Midbrain (tissue), 1 donor: Measurements from ENCODE around the gene SVBP.
"Not testable (repeated sequence)": the region's sequence is repeated elsewhere in the genome, so short reads cannot be mapped to it uniquely, and the experiment has no call there.

Experiments
- DNase-seq: peaks from one replicate; lab custom pipeline; 2025; lab: John Stamatoyannopoulos, UW

Gene SVBP

DNA sequence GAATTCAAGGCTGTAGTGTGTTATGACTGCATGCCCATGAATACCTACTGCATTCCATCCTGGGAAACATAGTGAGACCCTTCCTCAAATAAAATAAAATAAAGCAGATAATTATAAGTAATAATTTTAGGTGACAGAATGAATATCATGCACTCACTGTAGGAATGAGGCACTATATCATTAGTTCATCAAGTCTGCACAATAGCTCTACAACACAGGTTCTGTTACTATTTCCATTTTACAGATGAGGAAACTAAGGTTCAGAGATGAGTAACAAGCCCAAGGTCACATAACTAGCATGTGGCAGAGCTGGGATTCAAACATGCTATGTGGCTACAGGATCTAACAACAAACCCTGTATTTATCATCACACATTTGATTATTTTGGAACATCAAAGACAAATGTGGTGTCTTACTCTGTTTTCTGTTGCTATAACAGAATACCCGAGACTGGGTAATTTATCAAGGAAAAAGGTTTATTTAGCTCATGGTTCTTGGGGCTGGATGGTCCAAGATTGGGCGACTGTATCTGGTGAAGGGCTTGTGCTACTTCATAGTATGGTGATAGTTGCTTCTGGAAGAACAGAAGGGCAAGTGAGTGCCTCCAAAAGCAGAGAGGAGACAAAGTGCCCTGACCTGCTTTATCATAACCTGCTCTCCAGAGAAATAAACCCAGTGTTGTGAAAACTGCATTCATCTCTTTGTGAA, 24.4 kb upstream of the SVBP start:
- DNase-seq: no peak

DNA sequence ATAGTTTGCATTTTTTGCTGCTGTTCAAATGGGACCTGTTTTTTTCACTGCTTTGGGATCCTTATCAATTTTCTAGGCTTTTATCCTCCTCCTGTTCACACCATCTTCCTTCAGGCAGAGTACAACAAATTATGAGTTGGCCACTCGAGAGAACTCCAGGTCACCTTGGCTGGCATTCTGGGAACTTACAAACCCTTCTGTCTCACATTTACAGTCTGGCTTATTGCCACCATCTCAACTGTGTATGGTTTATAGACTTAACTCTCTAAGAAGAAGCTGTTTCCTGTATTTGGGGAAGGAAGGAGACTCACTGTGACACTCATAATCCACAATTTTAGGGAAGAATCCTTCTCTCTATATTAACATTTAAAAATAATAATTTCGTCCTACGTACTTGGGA, 23.8 kb upstream of the SVBP start:
- no peak for DNase-seq

DNA sequence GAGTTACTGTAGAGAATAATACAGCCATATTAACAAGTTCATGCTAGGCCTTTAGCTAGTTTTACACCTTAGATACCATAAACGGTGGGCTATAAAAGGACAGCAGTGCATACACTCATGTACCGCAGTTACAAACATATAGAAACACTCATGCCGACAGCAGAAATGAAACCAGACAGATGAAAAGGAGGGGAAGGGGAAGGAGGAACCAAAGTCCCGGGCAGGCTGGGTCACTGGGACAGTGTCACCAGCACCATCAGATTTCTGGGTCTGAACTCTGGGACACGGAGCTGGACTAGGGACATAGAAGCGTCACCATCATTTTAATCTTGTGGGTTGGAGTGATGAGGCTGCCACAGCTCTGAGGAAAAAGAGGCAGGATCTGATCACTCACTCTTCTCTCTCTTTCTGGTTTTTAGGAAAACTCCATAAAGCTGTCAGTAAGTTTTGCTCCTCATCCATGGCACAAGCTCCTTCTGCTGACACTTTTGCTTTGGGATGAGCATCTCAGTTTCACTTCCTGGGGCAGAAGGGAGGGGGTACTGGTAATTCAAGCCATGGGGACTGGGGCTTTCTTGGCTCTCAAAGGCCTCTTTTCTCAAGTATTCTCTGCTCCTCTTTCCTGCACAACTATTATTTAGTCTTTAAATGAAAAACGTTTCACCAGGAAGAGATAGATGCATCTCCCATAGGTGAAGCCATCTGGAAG, 21.4 kb upstream of the SVBP start:
- peak; percentile 14 for DNase-seq

DNA sequence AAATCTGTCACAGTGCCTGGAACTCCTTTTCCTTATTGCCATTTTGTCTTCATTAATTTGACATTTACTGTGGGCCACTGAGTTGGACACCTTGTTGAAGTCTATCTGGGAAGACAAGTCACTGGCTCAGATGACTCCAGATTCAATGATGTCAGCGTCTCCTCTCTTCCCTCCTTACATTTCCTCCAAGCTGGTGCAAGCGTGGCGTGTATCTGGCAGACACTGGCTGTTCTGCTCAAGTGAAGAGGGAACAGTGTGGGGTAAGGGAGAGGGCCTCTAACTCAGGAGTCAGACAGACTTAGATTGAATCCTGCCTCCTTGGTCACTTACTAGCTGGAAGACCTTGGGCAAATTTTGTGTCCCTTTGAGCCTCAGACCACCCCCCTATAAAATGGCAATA, 20.5 kb upstream of the SVBP start:
- DNase-seq: peak; percentile 9

DNA sequence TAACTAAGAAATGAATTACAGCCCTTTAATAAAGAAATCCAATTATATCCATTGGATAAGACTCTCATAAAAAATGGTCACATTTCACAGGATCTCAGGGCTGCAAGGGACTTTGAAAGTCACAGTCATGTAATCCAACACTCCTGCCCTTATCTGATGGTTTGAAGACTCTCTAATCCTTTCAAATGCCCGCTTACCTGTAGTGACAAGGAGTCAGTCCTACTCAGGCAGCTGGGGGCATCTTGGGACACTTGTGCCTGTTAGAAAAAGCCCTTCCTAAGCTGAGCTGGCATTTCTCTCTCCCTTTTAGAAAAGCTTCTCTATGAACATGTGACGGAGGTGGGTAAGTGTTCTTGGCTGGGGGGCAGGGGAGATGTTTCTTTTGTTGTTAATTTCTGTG, 18.2 kb upstream of the SVBP start:
- DNase-seq: no peak

DNA sequence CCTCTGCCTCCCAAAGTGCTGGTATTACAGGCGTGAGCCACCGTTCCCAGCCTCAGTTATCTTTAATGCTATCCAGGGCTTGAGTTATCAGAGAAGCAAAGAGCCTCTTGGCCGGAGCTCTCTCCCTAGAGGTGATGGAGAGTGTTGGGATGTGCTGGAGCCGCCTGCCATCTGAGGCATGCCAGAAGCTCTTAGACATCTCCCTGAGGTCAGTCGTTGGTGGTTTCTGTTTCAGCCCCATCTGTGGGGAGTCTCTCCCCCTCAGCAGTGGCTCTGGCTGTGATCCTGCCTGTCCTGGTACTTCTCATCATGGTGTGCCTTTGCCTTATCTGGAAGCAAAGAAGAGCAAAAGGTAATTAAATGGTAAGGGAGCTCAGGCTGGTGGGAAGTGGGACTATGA, 17.6 kb upstream of the SVBP start:
- no peak for DNase-seq

DNA sequence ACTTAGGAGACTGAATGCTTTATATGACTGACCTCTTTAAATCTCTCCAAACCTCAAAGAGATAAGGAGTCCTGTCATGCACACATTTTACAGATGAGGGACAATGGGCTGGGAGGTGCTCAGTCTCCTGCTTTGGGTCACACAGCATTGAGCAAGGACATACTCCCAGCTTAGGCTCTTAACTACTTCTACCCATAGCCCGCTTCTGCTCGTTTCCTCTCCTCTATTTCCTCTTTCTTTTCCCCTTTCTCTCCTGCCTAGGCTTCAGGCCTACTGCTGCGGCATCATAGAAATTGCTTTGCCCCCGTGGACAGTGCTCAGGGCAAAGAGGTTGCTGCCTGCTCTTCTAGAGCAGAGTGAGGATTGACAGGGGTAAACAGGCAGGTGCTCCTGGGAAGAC, 16.8 kb upstream of the SVBP start:
- DNase-seq: no peak

DNA sequence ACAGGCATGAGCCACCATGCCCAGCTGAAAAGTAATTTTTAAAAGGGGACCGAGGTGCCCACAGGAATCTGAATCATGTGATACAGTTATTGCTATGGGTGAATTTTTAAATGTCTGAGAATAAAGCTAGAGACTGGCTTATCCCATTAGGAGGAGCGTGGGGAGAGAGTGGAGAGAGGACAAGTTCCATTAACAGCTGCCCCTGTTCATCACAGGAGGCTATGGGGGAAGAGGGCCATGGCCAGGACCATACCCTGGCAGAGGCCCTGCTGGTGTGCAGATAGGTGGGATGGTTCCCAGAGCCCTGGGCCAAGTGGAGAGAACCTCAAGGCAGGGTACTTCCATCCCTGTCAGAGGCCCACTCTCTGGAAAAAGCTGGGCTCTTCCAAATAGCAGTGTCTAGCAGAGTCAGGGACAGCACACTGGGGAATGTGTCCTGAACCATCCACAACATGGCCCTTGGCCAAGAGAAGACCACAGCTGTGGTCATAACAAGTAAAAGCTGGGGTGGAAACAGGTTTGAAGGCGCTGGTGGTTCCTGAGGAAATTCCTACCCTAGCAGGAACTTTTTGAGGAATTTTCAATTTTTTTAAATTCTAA, 15.5 kb upstream of the SVBP start:
- DNase-seq: no peak

DNA sequence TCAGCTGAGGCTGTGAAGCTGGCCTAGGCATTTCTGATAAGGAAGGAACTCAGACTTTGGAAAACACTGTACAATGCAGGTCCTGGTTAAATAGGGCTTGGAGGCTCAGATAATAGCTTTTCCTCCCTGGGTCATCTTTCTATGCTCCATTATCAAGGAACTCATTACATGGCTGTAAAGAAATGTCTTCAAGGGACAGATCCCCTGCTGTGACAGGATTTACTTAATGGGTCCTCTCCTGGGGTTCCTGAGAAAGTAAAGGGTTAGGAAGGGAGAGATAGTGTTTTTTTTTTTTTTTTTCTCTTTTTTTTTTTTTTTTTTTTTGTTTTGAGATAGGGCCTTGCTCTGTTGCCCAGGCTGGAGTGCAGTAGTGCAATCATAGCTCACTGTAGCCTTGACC, 14.1 kb upstream of the SVBP start:
- DNase-seq: no peak

DNA sequence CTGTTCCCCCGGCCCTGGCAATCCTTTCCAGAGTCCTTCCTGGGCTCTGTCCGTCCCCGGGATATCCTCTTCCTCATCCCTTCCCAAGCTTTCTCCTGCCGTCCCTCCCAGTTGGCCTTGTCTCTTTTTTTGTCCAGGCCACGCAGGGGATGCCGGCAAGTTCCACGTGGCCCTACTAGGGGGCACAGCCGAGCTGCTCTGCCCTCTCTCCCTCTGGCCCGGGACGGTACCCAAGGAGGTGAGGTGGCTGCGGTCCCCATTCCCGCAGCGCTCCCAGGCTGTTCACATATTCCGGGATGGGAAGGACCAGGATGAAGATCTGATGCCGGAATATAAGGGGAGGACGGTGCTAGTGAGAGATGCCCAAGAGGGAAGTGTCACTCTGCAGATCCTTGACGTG, 13.4 kb upstream of the SVBP start:
- DNase-seq: no peak

DNA sequence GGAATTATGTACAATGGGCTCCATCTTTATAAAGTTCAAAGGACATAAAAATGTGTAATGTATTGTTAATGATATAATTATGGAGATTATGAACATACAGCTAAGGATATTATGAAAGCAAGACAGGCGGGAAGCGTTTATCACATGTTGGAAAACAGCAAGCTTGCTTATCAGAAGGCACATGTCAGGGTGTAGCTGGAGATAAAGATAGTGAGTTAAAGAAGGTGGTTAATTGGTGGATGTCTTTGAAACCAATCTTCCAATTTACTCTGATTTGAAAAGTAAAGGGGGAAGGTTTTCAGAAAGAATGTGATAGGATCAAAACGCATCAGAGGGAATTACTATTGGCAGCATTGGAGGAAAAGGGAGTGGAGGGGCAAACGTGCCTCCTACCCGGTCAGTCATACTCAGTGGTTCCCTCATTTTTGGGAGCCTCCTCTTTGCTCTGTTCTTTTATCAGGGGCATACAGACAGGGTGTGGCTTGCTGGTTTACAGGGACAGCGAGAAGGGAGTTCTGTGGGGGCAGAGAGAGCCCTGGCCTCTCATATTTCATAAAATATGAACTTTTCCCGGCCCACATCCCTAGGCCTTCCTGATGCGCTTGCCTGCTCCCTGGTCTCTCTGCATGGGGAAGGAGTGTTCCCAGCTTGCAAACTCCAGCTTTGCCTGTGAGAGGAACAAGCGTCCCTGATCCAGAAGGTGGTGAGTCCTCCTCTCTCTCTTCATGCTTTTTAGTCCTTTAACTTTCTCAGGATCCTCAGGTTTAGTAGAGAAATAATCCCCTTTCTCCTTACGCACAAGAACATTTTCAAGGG, 8.0 kb upstream of the SVBP start:
- no peak for DNase-seq

DNA sequence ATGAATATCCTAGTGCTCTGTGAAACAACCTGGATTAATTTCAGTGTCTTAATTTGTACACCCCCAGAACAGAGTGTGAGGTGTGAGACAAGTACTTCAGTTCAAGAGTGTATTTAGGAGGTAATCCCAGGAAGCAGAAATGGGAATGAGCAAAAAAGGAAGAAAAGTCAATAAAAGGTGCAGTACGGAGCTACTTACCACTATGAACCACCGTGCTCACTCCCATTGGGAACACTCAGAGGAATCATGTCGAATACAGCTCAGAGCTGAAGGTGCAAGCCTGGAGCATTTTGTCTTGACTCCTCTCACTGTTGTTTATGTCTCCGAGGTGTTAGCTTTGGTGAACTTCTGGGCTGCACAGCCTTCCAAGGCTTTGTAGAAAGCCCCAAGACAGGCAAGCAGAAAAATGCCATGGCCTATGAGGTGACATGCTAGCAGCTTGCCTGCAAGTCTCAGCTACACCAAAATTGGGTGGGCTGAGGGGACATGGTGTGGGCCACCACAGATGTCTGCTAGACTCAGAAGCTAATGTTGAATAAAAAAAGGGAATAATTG, 7.4 kb upstream of the SVBP start:
- DNase-seq: no peak

DNA sequence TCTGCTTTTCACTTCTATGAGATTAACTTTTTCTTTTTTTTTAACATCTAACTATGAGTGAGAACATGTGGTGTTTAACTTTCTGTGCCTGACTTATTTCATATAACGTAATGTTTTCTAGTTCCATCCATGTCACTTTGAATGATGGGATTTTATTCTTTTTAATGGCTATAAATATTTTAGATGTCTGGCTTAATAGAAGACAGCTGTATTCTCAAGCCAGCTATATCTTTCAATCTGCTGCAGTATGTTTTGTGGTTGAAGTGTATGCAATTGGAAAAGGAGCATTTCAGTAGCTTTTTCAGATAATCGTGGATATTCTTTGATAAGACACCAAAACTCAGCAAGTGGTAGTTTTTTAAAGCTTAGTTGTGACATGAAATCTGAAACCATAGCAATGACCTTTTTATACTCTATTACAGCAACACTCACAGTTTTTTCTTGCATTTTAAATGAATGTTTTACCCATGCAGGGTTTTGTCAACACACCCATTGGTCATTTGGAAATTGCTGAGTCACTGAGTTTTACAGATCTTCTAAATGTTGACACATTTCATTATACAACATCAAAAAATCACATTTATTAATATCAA, 5.7 kb upstream of the SVBP start:
- no peak for DNase-seq

DNA sequence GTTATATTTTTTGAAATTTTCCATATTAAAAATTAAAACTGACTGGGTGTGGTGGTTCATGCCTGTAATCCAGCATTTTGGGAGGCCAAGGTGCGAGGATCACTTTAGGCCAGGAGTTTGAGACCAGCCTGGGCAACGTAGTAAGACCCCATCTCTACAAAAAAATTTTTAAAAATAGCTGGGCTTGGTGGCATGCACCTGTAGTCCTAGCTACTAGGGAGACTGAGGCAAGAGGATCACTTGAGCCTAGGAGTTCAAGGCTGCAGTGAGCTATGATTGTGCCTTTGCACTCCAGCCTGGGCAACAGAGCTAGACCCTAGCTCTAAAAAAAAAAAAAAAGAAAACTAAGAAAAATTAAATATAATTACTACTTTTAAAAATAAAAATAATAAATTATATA, 4.5 kb upstream of the SVBP start:
- DNase-seq: no peak

DNA sequence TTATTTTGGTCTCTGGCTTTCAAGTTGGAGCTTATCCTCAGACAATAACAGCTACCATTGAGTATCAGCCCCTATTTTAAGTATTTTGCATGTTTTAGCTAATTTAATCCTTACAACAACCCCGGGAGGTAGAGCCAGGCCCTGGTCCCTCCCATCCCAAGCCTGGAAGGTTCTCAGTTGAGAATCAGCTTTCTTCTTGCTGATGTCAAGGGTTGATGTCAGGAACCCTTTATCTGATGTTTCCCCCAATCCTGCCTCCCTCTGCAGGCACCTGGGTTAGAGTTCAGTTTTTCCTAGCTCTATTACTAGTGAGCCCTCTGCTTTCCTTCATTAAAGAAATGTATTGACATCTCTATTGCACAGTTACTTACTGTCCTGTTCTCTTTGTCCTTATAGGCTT, 3.6 kb upstream of the SVBP start:
- DNase-seq: no peak

DNA sequence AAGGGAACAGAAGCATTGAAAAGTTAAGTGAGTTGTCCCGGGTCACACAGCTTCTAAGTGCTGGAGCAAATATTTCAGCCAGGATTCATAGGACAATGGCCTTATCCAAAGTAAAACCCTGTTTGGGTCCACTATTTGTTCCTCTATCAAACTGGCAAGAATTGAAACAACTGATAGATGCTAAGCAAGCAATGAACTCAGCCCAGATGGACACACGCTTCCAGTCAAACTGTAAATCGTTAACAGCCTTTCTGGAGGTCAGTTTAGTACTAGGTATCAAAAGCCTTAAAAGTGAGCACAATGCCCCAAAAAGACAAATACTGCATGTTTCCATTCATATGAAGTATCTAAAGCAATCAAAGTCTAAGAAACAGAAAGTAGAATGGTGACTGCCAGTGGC, 779 bp upstream of the SVBP start:
- no peak for DNase-seq

DNA sequence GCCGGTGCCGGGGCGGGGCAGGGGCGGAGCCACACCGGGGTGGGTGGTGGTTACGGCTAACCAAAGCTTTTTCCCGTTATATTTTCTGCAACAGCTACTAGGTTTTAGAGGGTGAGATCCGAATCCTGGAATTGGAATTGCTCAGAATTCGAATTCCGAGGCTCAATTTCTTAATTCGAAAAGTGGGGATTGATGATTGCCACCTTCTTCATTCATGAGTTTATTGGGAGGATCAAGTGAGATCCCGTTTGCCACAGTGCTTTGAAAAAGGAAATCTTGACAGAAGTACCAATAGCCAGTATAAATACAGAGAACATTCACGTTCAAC, 207 bp upstream of the SVBP start:
- DNase-seq: no peak

DNA sequence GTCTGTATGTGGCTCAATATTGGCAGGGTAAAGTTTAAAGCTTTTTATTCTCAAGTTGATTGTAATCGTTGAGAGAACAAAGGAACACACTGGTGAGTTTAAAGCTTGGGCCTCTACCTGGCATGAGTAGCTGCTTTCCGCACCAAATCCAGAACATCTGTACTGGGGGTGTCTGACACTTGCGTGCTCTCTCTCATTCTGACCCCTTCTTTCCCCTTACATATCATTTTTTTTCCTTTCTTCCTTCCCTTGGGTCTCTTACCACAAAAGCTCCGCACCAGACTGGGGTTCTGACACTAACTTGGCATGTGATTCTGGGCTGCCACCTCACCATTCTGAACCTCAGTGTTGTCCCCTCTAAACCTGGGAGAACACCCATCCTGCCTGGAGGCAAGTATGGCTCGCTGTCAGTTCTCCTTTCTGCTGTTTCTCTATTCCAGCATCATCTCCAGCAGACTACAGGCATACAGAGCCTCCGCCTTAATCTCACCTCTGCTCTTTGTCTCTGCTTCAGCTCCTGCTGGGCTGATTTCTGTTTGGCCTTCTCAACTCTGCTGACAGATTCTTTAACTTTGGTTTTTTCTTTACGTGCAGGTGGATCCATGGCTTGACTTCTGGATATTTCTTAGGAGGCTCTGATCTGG, 1.1 kb downstream of the SVBP start:
- no peak for DNase-seq

DNA sequence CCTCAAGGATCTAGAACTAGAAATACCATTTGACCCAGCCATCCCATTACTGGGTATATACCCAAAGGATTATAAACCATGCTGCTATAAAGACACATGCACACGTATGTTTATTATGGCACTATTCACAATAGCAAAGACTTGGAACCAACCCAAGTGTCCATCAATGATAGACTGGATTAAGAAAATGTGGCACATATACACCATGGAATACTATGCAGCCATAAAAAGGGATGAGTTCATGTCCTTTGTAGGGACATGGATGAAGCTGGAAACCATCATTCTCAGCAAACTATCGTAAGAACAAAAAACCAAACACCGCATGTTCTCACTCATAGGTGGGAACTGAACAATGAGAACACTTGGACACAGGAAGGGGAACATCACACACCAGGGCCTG, 2.4 kb downstream of the SVBP start:
- not testable (repeated sequence) for DNase-seq

DNA sequence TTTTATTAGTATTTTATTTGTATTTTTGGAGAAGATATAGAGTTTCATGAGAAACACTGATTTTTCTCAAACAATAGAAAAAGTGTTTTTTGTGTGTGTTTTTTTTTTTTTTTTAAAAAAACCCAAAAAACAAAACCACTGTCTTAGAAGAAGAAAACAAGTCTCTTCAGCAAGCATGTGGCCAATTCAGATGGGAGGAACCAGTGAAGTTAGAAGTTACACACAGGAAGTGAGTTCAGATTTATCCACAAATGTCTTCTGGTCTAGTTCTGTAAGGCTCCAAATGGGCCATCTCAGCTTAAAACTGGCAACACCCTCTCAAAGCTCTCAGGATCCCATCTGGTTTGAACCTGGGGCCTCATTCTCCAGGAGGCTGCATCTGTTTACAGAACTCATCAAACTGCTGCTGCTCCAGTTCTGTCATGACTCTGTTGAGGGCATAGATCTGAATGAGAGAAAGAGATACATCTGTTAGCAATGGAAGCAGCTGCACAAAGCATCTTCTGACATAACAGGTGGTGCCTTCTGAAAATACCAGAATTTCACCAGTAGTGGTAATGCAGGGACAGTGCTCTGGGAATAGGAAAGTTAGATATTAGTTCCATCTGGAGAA, 10.0 kb downstream of the SVBP start:
- DNase-seq: no peak

DNA sequence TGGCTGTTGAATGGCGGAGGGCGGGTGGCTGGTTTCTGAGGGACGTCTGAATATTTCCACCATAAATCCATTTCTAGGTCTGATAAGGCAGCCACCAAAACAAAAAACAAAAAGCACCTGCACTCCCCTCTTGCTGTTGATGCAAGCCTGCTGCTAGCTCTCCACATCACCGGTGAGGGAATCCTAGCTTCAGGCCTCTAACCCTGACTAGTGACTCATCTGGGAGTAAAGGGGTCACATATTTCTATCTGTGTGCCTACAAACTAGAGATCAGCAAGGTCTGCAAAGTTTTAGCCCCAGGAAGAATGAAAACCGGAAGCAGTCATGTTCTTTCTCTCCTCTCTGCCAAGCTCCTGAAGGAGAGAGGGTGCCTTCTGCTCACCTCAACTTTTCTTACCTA, 10.6 kb downstream of the SVBP start:
- DNase-seq: no peak
